Thyroid gland (tissue), 4 donors: Measurements from ENCODE around the gene CST7. TPM values are rescaled to one million over a fixed set of nuclear protein-coding genes. Genes with fewer than 3 reads are reported as not detected.

Experiments
- DNase-seq, 2 donors: peaks; one replicate each; pipeline ENCODE4 v3.0.0-alpha.2; 2019
- H3K27ac ChIP-seq, 3 donors: fragments of 200-600 bp; sonication (generic); 1 replicate in 2 of 3; 2 replicates in 1 of 3; pipeline ENCODE4 v1.5.1; 2016 to 2019; ENCODE audit warnings: mild to moderate bottlenecking in 1 of 3, moderate library complexity in 1 of 3
- H3K27me3 ChIP-seq: fragments of 200-600 bp; sonication (generic); one replicate; pipeline ENCODE4 v1.5.1; 2019
- H3K36me3 ChIP-seq, 2 donors: fragments of 200-600 bp; sonication (generic); one replicate each; pipeline ENCODE4 v1.5.1; 2016 to 2019
- H3K4me1 ChIP-seq, 2 donors: fragments of 200-600 bp; sonication (generic); one replicate each; pipeline ENCODE4 v1.5.1; 2017 to 2019
- H3K4me3 ChIP-seq, 3 donors: fragments of 200-600 bp; sonication (generic); replicated peaks in 1 of 3; 1 replicate in 2 of 3; 2 replicates in 1 of 3; pipeline ENCODE4 v1.5.1; 2016; ENCODE audit warnings: mild to moderate bottlenecking in 1 of 3
- H3K9me3 ChIP-seq: fragments of 200-600 bp; sonication (generic); one replicate; pipeline ENCODE4 v1.5.1; 2017
- POLR2A ChIP-seq, 2 donors: fragments of 450-650 bp; IDR thresholded peaks; one replicate each; pipeline ENCODE4 v1.6.1; 2017; ENCODE audit warnings: antibody characterized with exemption in 2 of 2, mild to moderate bottlenecking in 2 of 2, moderate library complexity in 1 of 2
- WGBS, 2 donors: methylation state at CpG; one replicate each; pipeline ENCODE4 v1.1.5; 2017; 5-methylcytosine and 5-hydroxymethylcytosine counted together
- intact Hi-C: fragments of 100-400 bp; cut with DNase I; formaldehyde crosslinking; loops from one replicate; pipeline ENCODE4 v1.15.1; 2023
- total RNA-seq, 4 donors: library from RNA; depleted of rRNA; stranded (reverse); fragments of >200 nt; gene quantifications; one replicate each; pipeline ENCODE4 v1.2.3, GENCODE V29; 2016
- TF ChIP-seq, protein P1 (sequence below), 6 experiments: fragments of 200-600 bp in 3 of 6; fragments of 450-650 bp in 3 of 6; sonication (generic) in 3 of 6; IDR thresholded peaks; one replicate each; pipeline ENCODE4 v1.5.1; 2016 to 2019; ENCODE audit warnings: antibody characterized with exemption in 6 of 6, mild to moderate bottlenecking in 2 of 6, inconsistent platforms in 1 of 6, moderate library complexity in 1 of 6

The CST7 gene
- total RNA-seq, 4 donors from 2014 or later, result 1.3 to 3.6 (median 2.5) TPM

DNA sequence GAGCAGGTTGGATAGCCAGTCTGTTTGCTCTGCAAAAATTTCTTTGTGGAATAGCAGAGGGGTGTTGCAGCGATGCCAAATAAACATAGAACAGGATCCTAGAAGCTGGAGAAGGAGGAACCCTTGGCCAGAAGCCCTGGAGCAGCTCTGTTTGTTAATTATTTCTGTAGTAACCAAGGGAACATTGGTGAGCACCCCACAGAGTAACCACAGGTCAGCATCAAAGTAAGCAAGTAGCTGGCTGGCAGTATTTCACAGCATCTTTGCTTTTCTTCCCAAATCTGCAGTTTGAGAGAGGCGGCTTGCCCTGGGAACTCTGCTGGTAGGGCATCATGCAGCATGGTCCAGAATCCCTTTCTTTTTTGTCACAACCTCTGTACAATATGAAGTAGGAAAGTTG lies 56.2 kb downstream of the CST7 start:
- Histone ChIP-seq H3K9me3 (no peaks in the 10 kb centered on the region), H3K27me3 (no peaks in the 10 kb centered on the region), H3K36me3 (peaks cover 8% of the 10 kb centered on the region in 2 donors), H3K27ac (peak overlapping the region; percentile 26 to 73 (median 70)), H3K4me1 (peaks cover 43 to 48% of the 10 kb centered on the region in 2 donors), H3K4me3 (no peak overlapping the region)
- TF ChIP-seq, protein P1, sequence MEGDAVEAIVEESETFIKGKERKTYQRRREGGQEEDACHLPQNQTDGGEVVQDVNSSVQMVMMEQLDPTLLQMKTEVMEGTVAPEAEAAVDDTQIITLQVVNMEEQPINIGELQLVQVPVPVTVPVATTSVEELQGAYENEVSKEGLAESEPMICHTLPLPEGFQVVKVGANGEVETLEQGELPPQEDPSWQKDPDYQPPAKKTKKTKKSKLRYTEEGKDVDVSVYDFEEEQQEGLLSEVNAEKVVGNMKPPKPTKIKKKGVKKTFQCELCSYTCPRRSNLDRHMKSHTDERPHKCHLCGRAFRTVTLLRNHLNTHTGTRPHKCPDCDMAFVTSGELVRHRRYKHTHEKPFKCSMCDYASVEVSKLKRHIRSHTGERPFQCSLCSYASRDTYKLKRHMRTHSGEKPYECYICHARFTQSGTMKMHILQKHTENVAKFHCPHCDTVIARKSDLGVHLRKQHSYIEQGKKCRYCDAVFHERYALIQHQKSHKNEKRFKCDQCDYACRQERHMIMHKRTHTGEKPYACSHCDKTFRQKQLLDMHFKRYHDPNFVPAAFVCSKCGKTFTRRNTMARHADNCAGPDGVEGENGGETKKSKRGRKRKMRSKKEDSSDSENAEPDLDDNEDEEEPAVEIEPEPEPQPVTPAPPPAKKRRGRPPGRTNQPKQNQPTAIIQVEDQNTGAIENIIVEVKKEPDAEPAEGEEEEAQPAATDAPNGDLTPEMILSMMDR (IDR thresholded peaks at IDR 0.05), result no peak
- TF ChIP-seq POLR2A (IDR thresholded peaks at IDR 0.05), result no peak
- intact Hi-C loops, result no loop called here
- DNase-seq, result peak; percentile 74 to 81
- 30 to 45% methylated on average over 2 of the region's 2 CpGs for WGBS, 2 donors

DNA sequence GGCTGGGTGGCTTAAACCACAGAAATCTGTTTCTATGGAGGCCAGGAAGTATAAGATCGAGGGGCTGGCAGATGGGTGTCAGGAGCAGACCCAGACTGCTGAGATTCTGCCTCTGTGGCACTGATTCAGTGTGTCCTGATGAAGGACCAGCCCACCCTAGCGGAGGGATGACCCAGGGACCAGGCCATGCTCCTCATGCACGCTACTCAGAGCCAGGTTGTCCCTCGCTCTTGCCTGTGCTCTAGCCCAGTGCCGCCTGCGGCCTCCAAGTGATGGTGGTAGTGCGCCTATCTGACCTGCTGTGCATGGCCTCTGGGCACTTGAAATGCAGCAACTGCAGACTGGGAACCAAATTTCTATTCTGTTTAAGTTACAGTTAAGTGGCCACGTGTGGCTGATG lies 56.6 kb downstream of the CST7 start:
- H3K4me3 ChIP-seq, result no peak overlapping the region
- no peak for DNase-seq
- peaks cover 8% of the 10 kb centered on the region in 2 donors for H3K36me3 ChIP-seq
- no peak for TF ChIP-seq POLR2A (IDR thresholded peaks at IDR 0.05)
- TF ChIP-seq, protein P1 (IDR thresholded peaks at IDR 0.05), result no peak
- WGBS, 2 donors, result 85 to 88% methylated on average over 8 of the region's 8 CpGs
- peaks cover 43 to 48% of the 10 kb centered on the region in 2 donors for H3K4me1 ChIP-seq
- intact Hi-C loops, result no loop called here
- H3K27ac ChIP-seq, result peak overlapping the region; percentile 26 to 73 (median 70)
- no peaks in the 10 kb centered on the region for H3K27me3 ChIP-seq
- H3K9me3 ChIP-seq, result no peaks in the 10 kb centered on the region

- Histone ChIP-seq H3K4me3 (no peak overlapping the region), H3K27me3 (no peaks in the 10 kb centered on the region), H3K36me3 (peaks cover 8 to 10% of the 10 kb centered on the region in 2 donors), H3K9me3 (no peaks in the 10 kb centered on the region), H3K27ac (peak overlapping the region; percentile 70 to 85 (median 73)), H3K4me1 (peaks cover 40 to 46% of the 10 kb centered on the region in 2 donors)
- intact Hi-C loops, result no loop called here
- TF ChIP-seq POLR2A (IDR thresholded peaks at IDR 0.05), result no peak
- TF ChIP-seq, protein P1 (IDR thresholded peaks at IDR 0.05), result no peak
- WGBS, 2 donors, result 61 to 76% methylated on average over 9 of the region's 12 CpGs
- peak; percentile 53 to 68 for DNase-seq
Measured at GRCh38 chr20:25006431-25007167, 57.5 kb downstream of the CST7 start.

DNA sequence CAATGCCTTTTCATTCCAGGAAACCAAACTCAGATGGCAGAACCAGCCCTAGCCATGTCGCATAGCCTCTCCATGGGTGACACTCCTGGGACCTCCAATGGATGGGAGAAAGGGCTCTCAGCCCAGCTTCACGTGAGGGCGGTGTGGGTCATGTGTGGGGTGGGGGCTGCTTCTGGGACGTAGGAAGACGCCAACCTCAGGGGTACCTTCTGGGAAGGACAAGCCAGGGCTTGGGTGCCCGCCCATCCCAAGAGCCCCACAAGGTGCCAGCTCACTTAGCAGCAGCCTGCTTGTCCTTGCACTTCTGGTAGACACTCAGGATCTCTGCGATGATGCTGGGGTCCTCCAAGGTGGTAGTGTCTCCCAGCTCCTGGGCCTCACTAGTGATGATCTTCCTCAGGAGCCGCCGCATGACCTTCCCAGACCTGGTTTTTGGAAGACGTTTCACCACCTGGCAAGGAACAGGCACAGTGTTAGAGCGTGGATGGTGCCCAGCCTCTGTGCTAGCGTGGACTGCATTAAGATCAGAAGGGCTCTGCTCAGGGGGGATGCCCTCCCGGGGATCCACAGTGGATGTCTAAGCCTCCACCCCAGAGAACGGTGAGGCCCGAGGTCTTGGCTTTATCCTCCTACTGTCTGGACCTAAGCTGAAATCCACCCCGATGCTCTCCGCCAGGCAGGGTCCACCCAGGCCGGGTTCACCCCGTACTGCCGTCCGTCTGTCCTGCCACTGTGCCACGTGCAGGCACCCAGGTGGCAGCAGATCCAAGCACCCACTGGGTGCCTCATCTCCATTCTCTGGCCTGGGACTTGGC lies 58.6 kb downstream of the CST7 start:
- Histone ChIP-seq H3K4me3 (no peak overlapping the region), H3K27ac (peak overlapping the region; percentile 70 to 85 (median 85)), H3K9me3 (no peaks in the 10 kb centered on the region), H3K4me1 (peaks cover 40 to 50% of the 10 kb centered on the region in 2 donors), H3K27me3 (no peaks in the 10 kb centered on the region), H3K36me3 (peaks cover 13 to 21% of the 10 kb centered on the region in 2 donors)
- TF ChIP-seq POLR2A (IDR thresholded peaks at IDR 0.05), result no peak
- TF ChIP-seq, protein P1 (IDR thresholded peaks at IDR 0.05), result no peak
- 95 to 96% methylated on average over 12 to 22 of the region's 22 CpGs for WGBS, 2 donors
- DNase-seq, result no peak
- intact Hi-C loops, result no loop called here
